ENCODE measurements around the gene GLP2R. TPM values are rescaled to one million over a fixed set of nuclear protein-coding genes. Genes with fewer than 3 reads are reported as not detected.
A peak's percentile ranks its signal among the peaks of the same experiment; 100 is the strongest.
"Not testable (repeated sequence)": the region's sequence is repeated elsewhere in the genome, so short reads cannot be mapped to it uniquely, and the experiment has no call there.

Gene GLP2R
- polyA plus RNA-seq, 4 donors, result not detected

- no peak for DNase-seq (ENCODE audit: low read depth in 4 of 4, low spot score in 2 of 4)
Measured at GRCh38 chr17:9917801-9918200, 92.1 kb downstream of the GLP2R start.

DNA sequence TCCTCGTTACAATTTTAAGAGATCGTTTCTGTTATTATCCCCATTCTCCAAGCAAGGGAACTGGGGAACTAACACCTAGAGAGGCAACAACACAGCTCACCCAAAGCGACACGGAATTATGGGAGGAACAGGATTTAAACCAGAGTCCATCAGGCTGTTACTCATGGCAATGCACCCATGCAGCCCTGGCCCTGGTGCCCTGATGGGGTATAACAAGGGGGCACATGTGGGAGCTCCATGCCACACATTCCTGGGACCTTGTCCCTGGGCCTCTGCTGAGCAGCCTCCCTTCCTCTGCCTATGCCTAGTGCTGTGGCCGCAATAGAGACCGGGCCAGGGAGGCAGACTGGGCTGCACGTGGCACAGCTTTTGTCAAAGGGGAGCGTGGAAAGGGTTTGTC lies 92.6 kb downstream of the GLP2R start:
- DNase-seq (ENCODE audit: low read depth in 4 of 4, low spot score in 2 of 4), result no peak

DNA sequence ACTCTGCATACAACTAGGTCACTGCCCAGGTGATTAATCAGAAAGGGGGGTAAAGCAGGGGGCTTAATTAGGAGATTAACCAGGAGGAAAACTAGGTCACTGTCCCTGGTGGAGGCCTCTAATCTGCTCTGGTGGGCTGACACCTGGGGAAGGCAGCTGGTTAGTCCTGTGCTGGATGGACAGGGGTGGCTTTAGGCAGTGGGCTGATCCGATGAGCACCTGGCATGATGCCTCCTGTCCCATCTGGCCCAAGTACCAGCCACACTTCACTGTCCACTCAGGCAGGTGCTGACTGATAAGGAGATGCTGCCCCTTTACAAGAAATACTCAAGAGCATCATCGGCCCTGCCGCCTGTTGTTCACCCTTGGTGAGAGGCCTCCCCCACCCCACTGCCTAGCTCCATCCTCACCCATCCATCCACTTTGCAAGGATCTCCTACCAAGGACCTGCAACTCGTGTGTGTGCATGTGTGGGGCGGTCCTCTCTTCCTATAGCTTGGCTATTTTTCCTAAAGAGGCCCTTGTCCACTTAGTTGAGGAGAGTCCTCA lies 93.2 kb downstream of the GLP2R start:
- DNase-seq (ENCODE audit: low read depth in 4 of 4, low spot score in 2 of 4), result no peak

GRCh38 chr17:9921216-9921615 lies 95.5 kb downstream of the GLP2R start:
- not testable (repeated sequence) for DNase-seq (ENCODE audit: low read depth in 4 of 4, low spot score in 2 of 4)

DNA sequence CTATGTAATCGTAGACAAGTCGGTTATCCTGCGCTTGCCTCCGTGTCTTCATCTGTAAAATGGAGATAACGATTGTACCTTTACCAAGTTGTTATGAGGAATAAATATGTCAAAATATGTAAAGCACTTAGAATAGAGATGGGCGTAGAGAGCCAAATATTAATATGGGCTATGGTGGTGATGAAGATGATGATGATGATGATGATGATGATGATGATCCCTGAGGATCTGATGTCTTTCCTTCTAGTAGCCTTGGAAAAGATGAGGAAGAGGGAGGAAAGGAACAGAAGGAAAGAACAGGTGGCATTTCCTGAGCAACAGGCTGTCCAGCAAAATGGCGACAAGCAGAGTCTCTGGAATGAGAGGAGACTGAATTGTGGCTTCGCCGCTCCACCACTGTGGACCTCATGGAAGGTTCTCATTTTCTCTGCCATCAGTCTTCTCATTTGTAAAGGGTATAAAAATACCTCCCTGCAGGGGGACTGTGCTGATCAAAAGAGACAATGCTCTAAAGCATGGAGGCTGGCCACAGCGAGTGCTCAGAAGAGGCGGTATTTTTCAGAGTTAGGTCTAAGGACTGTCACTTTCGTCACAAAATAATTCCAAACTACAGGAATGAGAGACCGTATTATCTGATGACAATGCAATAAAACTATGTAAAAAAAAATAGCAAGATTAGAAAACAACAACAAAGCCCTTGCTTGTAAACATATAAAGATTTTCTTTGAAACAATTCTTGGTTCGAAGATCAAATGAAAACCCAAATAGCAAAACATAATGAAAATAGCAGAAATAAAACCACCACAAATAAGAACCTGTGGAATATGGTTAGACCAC lies 96.5 kb downstream of the GLP2R start:
- no peak for DNase-seq (ENCODE audit: low read depth in 4 of 4, low spot score in 2 of 4)

- DNase-seq (ENCODE audit: low read depth in 4 of 4, low spot score in 2 of 4), result peak; percentile 60 to 84 (median 68)
Measured at GRCh38 chr17:9924735-9925191, 99.0 kb downstream of the GLP2R start.

GRCh38 chr17:9925457-9925856 lies 99.7 kb downstream of the GLP2R start:
- no peak for DNase-seq (ENCODE audit: low read depth in 4 of 4, low spot score in 2 of 4)

- no peak for DNase-seq (ENCODE audit: low read depth in 4 of 4, low spot score in 2 of 4)
Measured at GRCh38 chr17:9926150-9926804, 100.6 kb downstream of the GLP2R start.

DNA sequence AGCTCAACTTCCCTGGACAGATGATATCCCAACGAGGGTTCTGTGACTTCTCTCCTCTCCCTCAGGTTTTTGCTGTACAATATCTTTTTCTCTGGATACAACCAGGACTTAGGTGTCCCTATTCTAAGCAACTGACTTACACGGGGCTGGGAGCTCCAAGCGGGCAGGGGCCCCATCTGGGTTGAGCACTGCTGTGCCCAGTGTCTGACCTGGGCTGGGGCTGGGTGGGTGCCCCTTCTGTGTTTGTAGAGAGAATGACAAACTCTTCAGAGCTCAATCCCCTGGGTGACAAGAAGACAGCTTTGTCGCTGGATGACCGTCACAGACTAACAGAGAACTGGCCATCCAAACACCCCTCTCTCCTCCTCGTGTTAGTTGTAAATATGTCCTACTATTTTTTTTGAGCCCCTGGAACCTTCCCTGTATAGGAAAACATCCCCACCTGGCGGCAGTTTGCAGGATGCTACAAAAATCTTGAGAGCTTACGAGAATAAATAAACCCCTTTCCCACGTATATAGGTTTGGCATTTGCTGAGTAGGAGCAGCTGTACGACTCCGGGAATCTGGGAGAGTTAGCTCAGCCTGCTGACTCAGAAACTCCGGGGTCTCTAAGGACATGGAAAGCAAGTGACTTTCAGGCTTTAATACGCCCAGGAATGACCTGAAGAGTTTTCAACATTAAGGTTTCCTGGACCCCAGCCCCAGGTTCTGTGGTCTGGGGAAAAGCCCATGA lies 103.0 kb downstream of the GLP2R start:
- peak; percentile 36 to 73 (median 42) for DNase-seq (ENCODE audit: low read depth in 4 of 4, low spot score in 2 of 4)

- no peak for DNase-seq (ENCODE audit: low read depth in 4 of 4, low spot score in 2 of 4)
Measured at GRCh38 chr17:9929871-9930270, 104.1 kb downstream of the GLP2R start.

DNA sequence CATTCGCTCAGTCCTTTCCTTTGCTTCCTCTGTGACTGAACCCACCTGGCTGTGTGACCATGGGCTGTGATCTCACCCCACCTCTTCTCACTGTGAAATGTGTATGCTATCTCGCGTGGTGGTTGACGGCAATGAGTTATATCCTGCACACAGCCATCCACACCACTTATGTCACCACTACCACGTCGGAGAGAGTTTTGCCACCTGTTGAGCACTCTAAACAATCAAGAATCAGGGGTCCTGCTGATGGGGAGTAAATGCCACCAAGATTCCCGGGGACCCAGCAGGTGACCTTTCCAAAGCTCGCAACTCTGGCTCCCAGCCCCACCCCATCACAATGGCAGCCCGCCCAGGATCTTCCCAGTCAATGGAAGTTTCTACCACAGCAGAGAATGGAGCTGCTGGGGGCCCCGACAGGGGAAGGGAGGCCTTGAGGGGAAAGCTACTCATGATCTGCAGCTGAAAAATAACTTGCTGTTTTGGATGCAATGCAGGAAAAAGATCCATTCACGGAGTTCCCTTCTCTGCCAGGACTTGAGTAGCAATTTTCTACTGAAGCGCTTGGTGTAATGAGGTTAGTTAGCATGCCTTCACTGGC lies 105.5 kb downstream of the GLP2R start:
- DNase-seq (ENCODE audit: low read depth in 4 of 4, low spot score in 2 of 4), result no peak

DNA sequence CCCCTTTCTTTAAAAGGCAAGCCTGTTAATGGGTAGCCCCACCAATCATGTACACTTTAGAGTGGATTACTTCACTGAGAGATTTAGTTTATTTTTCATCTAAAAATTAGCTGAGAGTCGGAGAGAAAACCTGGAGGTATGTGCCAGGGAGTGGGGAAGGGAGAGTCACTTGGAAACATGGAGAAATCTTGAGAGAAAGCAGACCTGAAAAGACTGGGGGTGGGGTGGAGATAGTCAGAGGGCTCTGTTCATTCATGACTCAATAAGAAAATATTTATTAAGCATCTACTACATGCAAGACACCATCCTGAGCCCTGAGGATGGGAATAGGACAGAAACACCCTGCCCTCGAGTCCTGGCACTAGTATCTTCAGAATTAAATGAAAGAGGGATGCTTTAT lies 106.8 kb downstream of the GLP2R start:
- DNase-seq (ENCODE audit: low read depth in 4 of 4, low spot score in 2 of 4), result no peak

GRCh38 chr17:9934331-9934730 lies 108.6 kb downstream of the GLP2R start:
- no peak for DNase-seq (ENCODE audit: low read depth in 4 of 4, low spot score in 2 of 4)

GRCh38 chr17:9935408-9935807 lies 109.7 kb downstream of the GLP2R start:
- DNase-seq (ENCODE audit: low read depth in 4 of 4, low spot score in 2 of 4), result no peak

GRCh38 chr17:9936095-9936494 lies 110.4 kb downstream of the GLP2R start:
- no peak for DNase-seq (ENCODE audit: low read depth in 4 of 4, low spot score in 2 of 4)

DNA sequence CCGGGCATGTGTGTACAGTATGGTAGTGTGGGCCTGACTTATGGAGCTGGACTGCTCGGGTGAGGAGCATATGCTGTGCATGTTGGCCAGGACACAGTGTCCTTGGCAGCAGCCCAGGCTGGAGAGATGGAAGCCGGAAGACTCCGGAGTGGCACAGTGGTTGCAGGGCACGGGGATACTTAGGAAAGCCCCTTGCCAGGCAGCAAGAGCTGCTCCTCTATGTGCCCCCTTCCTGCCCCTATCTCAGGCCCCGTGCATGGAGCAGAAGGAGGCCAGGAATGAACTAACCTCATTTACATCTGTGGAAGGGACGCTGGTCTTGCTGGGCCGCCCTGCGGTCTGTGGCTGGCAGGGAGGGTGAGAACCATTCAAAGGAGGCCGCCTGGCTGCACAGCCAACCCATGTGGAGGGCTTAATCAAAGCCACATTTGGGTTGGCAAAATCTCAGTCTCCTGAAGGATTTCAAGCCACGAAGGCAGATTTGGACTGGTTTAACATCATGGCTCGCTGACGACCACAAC lies 111.6 kb downstream of the GLP2R start:
- no peak for DNase-seq (ENCODE audit: low read depth in 4 of 4, low spot score in 2 of 4)

- DNase-seq (ENCODE audit: low read depth in 4 of 4, low spot score in 2 of 4), result no peak
Measured at GRCh38 chr17:9937901-9938300, 112.2 kb downstream of the GLP2R start.

GRCh38 chr17:9938764-9939163 lies 113.0 kb downstream of the GLP2R start:
- no peak for DNase-seq (ENCODE audit: low read depth in 4 of 4, low spot score in 2 of 4)

DNA sequence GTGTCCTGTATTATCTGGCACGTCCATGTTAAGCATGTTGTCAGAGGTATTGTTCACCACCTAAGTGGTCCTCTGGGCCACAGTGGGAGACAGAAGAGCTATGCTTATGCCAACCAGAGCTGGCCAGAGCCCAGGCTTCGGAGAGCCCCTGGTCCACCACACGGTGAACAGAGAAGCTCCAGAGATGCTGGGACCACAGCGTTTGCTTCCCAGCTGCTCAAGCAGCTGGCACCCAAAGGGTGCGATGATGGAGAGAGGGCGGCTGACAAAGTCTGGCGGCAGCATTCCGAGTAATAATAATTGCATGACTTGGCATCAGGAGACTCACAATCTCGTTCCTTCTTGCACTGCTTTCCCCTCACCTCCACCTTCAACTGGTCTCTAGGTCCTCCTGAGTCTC lies 115.1 kb downstream of the GLP2R start:
- no peak for DNase-seq (ENCODE audit: low read depth in 4 of 4, low spot score in 2 of 4)

DNA sequence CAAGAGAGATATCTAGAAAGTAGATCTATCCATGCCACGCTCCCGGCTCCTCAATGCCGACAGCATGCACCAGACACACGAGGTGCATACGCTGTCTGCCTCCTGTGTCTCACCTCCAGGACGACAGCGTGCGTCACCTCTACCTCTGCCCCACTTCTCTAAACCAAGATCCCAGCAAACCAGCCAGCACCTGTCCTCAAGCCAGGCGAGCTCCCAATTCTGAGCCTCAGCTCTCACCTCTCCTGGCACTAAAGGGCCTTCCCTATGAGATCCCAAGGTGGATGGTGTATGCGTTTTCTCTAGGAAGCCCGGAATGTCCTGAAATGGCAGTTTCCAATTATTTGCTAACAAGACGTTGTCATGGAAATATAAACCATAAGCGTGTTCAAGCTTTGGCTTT lies 115.6 kb downstream of the GLP2R start:
- no peak for DNase-seq (ENCODE audit: low read depth in 4 of 4, low spot score in 2 of 4)
